GM20000 (cell line): Measurements from ENCODE around the gene MRPL16.

Source experiments
- DNase-seq: peaks from one replicate; pipeline ENCODE4 v3.0.0; 2012; ENCODE audit warnings: low spot score
- CTCF ChIP-seq: IDR thresholded peaks from 2 replicates; pipeline ENCODE4 v1.5.1; 2012; ENCODE audit warnings: mild to moderate bottlenecking, control low read depth; ENCODE audit errors: extremely low read depth, missing control alignments

The MRPL16 gene

GRCh38 chr11:59779487-59779886 lies 31.1 kb downstream of the MRPL16 start:
- no peak for DNase-seq
- TF ChIP-seq CTCF: no peak

DNA sequence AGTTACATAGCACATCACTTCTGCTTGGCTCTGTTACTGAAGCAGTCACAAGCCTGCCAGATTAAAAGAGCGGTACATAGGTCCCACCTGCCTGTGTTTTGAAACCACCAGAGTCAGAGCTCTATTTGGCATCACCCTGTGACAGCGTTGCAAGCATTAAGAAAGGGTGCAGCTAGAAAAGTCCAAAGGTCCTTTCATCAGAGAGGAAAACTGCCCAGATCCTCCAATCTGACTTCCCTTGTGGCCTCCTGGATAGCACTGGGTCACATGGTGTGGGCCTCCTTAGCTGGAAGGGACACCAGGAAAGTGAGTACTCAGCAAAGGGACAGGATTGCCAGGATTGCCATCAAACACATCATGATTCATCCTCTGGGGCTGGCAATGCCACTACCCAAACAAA lies 32.5 kb downstream of the MRPL16 start:
- DNase-seq: no peak
- TF ChIP-seq CTCF: no peak

- no peak for TF ChIP-seq CTCF
- no peak for DNase-seq
Measured at GRCh38 chr11:59777104-59777503, 33.5 kb downstream of the MRPL16 start.

- no peak for TF ChIP-seq CTCF
- no peak for DNase-seq
Measured at GRCh38 chr11:59776210-59777066, 34.1 kb downstream of the MRPL16 start.

- no peak for TF ChIP-seq CTCF
- DNase-seq: no peak
Measured at GRCh38 chr11:59773083-59773440, 37.5 kb downstream of the MRPL16 start.

DNA sequence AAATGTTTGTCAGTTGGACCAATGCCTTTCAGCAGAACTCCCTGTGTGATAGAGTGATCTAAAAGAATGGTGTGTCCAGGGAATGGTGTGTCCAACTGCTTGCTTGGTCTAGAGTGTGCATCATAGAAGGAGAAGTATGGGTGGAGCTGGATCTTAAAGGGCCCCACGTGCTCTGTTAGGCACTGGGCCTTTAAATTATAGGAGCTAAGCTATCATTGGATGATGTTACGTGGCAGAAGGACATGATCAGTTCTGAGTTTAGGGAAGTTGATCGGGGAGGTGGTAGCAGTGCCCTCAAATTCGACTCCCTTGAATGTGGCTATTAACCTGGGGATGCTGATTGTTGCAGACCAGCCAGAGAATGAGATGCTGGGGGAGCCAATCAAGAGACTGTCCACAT lies 39.0 kb downstream of the MRPL16 start:
- TF ChIP-seq CTCF: no peak
- no peak for DNase-seq

DNA sequence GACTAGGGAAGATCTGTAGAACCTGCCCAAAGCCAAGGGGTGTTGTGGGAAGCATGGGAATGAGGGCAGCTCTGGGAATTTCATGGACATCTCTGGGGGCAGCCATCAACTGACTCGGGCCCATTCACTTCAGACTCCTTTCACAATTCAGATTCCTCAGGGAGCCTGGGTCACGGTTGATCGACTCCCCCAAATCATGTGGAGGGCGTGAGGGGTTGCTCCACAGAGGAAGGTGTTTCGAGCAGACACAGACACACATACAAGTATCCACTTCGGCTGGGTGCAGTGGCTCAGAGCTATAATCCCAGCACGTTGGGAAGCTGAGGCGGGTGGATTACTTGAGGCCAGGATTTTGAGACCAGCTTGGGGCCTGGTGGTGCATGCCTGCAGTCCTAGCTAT lies 39.7 kb downstream of the MRPL16 start:
- DNase-seq: no peak
- TF ChIP-seq CTCF: no peak
